Right ventricle myocardium superior (tissue), 1 donor: ENCODE results near the gene FBXO36. TPM values are rescaled to one million over a fixed set of nuclear protein-coding genes. Genes with fewer than 3 reads are reported as not detected.
"Not testable (repeated sequence)": the region's sequence is repeated elsewhere in the genome, so short reads cannot be mapped to it uniquely, and the experiment has no call there.

Experiments used
- ATAC-seq: fragments of 200-7000 bp; cut with Tn5 transposase; one replicate; pipeline ENCODE4 v1.9.1; 2020; ENCODE audit warnings: mild to moderate bottlenecking; ENCODE audit not compliant: poor library complexity
- DNase-seq: peaks from one replicate; pipeline ENCODE4 v3.0.0-alpha.2; 2020
- intact Hi-C: fragments of 100-400 bp; cut with DNase I; formaldehyde crosslinking; loops from one replicate; pipeline ENCODE4 v1.11.2; 2022
- total RNA-seq: library from RNA; stranded (reverse); fragmentation: NEBNext Ultra II Directional; extraction: Animal tissue kit (Norgen Biotek cat#: 25700); gene quantifications from one replicate; pipeline ENCODE4 v1.2.1, GENCODE V29; 2021
- donor health status: DM: no; HTN: yes; CAD: no; lungs with severe emphysema.

The FBXO36 gene
- total RNA-seq, 1 donor from 2014 or later: 0.65 TPM

- no peak for DNase-seq
- peak; percentile 21 for ATAC-seq
- intact Hi-C loops: no loop called here
Observed at GRCh38 chr2:229909090-229909489, 13.2 kb upstream of the FBXO36 start.

GRCh38 chr2:229910147-229910831, 12.0 kb upstream of the FBXO36 start:
- no peak for DNase-seq
- intact Hi-C loops: loop anchor here (10.0 kb wide), 1 partner anchor 105 kb away; no protein-coding TSS in a partner anchor
- ATAC-seq: no peak

DNA sequence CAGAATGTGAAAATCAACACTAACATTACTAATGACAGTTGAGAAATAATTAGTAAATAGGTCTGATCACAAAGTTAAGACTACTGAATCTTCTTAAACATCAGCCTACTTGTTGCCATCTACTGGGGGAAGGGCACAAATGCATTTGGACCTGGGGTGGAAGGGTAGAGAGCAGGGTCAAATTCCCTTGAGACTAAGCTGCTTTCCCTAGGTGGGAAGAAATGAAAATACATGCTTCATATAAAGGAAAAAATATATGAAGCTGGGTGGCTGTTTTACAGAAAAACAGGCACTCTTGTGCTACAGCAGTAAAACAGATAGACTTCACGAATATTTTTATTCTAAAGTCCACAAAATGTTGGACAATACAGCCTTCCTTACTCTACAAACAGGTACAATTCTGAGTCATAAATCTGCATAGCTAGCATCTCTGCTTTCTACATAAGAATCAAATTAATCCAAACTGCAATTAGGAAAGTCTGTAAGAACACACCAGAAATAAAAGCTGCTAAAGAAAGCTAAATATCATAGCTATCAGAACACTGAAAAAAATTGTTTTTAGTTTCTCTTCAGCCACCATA, 11.4 kb upstream of the FBXO36 start:
- intact Hi-C loops: loop anchor here (10.0 kb wide), 1 partner anchor 106 kb away; no protein-coding TSS in a partner anchor
- no peak for DNase-seq
- peak; percentile 48 for ATAC-seq

DNA sequence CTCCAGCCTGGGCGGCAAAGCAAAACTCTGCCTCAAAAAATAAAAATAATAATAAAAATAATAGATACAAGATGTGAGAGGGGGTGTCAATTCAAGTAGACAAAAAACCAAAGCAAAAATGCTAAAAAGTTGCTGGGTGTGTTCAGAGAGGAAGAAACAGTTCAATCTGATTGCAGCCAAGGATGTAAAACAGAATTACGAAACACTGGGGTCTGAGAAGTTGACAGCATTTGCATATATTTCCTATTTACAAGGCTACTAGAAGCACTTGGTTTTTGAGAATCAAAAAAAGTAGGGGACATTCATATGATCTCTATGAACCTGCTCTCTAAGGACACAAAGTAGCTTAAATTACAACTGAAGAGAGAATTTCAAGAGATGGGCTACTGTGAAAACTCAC, 8.1 kb upstream of the FBXO36 start:
- ATAC-seq: no peak
- DNase-seq: no peak
- intact Hi-C loops: loop anchor here (10.0 kb wide), 1 partner anchor 109 kb away; no protein-coding TSS in a partner anchor

GRCh38 chr2:229917793-229918192, 4.5 kb upstream of the FBXO36 start:
- DNase-seq (no peak), ATAC-seq (no peak)
- intact Hi-C loops: loop anchor here (10.0 kb wide), 1 partner anchor 113 kb away; no protein-coding TSS in a partner anchor

- ATAC-seq (no peak), DNase-seq (no peak)
- intact Hi-C loops: no loop called here
Observed at GRCh38 chr2:229920011-229920641, 2.2 kb upstream of the FBXO36 start.

GRCh38 chr2:229921101-229921891, 1.0 kb upstream of the FBXO36 start:
- DNase-seq: peak; percentile 81
- intact Hi-C loops: no loop called here
- peak; percentile 49 for ATAC-seq

DNA sequence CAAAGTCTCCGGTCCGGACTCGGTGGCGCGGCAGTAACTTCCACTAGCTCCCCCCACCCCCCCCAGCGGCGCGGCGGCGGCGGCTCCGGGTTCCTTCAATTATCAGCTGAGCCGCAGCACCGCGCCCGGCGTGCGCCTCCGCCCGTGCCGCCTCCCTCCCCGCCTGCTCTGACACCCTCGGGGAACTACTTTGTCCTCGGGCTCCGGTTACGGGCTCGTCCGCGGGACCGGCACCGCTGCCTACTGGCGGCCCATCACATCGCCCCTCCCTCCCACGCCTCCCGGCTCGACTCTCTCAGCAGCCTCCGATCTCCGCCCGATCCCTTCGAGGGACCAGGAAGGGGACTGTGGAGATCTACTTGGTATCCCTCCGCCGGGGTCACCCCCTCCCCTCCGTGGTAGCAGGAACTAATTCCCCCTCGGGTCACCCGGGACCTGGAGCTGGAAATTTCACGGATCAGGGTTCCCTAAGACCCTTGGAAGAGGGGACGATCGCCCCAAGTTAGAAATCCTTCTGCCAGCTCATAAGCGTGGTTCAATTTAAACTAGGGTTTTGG, 333 bp upstream of the FBXO36 start, which contains the start of gene TRIP12:
Gene TRIP12 (minus strand): TSS at position 118 of the 557 bp plus-strand sequence. CDS start 41,930 bp downstream, outside the sequence.
- intact Hi-C loops: no loop called here
- DNase-seq: peak; percentile 94
- ATAC-seq: peak; percentile 94

- intact Hi-C loops, ATAC-seq, DNase-seq: not testable (repeated sequence)
Observed at GRCh38 chr2:229924541-229924940, 2.2 kb downstream of the FBXO36 start.

- intact Hi-C loops: no loop called here
- no peak for ATAC-seq
- no peak for DNase-seq
Observed at GRCh38 chr2:229925201-229925600, 2.9 kb downstream of the FBXO36 start.

- intact Hi-C loops: no loop called here
- no peak for DNase-seq
- no peak for ATAC-seq
Observed at GRCh38 chr2:229927817-229928321, 5.6 kb downstream of the FBXO36 start.

- intact Hi-C loops: no loop called here
- no peak for ATAC-seq
- no peak for DNase-seq
Observed at GRCh38 chr2:229930656-229931055, 8.4 kb downstream of the FBXO36 start.

DNA sequence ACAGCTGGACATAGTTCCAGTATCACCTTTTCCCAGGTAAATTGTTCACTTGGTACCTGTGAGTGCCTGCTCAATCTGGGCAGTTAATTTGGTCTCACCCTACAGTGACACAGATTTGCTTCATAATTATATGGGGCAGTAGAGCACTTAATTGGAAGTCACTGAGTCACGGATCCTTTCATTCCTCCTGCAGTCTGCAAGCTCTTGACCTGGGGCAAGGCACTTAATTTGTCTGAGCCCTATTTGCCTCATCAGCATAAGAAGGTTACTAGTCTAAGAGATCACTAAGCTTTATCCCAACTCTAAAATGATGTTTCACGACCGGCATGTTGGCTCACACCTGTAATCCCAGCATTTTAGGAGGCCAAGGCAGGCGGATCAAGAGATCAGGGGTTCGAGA, 8.9 kb downstream of the FBXO36 start:
- no peak for ATAC-seq
- intact Hi-C loops: no loop called here
- no peak for DNase-seq

- ATAC-seq (no peak), DNase-seq (no peak)
- intact Hi-C loops: no loop called here
Observed at GRCh38 chr2:229937537-229937936, 15.2 kb downstream of the FBXO36 start.

- intact Hi-C loops: no loop called here
- DNase-seq (no peak), ATAC-seq (no peak)
Observed at GRCh38 chr2:229942671-229943070, 20.4 kb downstream of the FBXO36 start.

- DNase-seq (no peak), ATAC-seq (no peak)
- intact Hi-C loops: no loop called here
Observed at GRCh38 chr2:229943171-229943570, 20.9 kb downstream of the FBXO36 start.

DNA sequence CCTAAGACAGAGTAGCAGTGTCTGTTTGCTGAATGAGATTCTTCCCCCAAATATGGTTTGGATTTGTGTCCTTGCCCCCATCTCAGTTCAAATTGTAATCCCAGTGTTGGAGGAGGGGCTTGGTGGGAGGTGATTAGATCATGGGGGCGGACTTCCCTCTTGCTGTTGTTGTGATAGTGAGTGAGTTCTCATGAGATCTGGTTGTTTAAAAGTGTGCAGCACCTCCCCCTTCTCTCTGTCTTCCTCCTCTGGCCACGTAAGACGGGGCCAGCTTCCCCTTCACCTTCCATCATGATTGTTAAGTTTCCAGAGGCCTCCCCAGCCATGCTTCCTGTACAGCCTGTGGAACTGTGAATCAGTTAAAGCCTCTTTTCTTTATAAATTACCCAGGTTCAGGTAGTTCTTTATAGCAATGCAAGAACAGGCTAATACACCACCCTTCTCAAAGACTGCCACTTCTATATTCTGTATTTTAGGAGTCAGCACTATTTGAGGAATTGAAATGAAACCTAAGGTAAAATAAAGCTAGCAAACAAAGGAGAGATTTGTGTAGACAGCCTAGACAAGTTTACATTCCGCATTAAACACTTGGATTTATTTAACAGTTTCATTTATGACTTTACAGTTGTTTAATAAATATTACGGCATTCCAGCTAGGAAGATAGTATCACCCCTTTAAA, 21.6 kb downstream of the FBXO36 start:
- DNase-seq: no peak
- ATAC-seq: no peak
- intact Hi-C loops: no loop called here

- intact Hi-C loops: no loop called here
- DNase-seq (no peak), ATAC-seq (no peak)
Observed at GRCh38 chr2:229945975-229946374, 23.7 kb downstream of the FBXO36 start.
